NCI-H1105 (cell line): ENCODE measurements around the gene CFAP107.

Source experiments
- DNase-seq: peaks from one replicate; lab custom pipeline; 2025; lab: John Stamatoyannopoulos, UW

CFAP107 gene

DNA sequence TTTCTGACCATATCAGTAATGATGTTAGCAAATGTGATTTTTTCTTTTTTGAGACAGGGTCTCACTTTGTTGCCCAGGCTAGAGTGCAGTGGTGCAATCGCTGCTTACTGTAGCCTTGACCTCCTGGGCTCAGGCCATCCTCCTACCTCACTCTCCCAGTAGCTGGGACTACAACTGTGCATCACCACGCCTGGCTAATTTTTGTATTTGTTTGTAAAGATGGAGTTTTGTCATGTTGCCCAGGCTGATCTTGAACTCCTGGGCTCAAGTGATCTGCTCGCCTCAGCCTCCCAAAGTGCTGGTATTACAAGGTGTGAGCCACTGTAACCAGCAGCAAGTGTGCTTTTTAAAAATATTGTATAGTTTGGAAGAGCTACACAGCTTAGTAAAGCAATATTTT lies 4.1 kb upstream of the CFAP107 start:
- no peak for DNase-seq

DNA sequence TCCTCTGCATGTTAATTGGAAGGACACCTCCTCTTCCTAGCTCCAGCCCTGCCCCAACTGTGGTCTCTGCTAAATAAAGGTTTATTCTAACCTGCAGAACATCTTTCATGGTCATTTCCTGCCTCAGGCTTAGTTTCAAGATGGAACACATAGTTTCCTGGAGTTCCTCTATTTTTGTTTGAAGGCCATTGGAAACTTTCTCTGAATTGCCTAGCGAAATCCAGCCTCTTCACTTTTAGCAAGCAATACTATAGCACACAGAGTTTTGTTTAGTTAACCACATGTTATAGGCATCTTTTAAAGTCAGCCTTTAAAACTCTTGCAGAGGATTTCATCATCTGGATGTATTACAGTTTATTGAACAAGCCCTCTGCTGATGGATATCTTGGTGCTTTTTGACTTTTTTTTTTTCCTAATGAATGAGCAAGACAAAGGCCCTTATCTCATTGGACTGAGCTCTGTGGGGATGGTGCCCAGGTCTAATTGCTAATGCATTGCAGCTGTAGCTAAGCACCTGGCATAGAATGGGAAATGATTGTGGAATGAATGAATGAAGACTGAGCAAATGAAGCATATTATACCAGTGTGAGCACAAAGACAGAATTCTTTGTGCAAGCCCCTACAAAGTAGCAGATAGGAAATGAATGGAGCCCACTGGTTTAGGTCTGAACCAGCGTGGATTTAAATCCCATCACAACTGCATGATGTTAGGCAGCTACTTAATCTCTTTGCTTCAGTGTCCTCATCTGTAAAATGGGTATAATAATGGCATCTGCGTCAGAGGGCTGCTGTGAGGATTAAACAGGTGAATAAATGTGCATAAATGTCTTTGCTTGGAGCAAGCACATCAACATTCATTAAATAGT lies 641 bp upstream of the CFAP107 start:
- DNase-seq: no peak

GRCh38 chr1:12748778-12749355 lies 2.9 kb downstream of the CFAP107 start:
- DNase-seq: no peak

GRCh38 chr1:12754738-12755137 lies 8.7 kb downstream of the CFAP107 start:
- DNase-seq: no peak

DNA sequence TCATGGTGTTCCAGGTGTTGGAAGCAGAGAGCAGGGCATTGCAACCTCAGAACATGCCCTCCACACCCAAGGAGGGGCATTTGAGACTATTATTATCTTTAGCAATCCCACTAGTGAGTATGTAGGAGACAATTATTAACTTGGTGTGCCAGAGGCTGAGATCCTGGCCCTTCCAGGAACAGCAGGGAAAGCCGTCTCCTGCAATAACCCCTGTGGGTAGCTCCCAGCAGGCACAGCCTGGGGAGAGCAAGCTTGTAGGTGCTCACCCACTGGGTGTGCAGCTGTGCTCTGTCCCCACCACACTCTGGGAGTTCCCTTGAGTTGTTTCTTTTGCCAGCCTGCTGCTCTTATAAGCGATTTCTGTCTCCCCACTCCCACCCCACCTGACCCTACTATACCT lies 10.3 kb downstream of the CFAP107 start:
- DNase-seq: no peak

- DNase-seq: no peak
Observed at GRCh38 chr1:12756768-12757413, 10.9 kb downstream of the CFAP107 start.

DNA sequence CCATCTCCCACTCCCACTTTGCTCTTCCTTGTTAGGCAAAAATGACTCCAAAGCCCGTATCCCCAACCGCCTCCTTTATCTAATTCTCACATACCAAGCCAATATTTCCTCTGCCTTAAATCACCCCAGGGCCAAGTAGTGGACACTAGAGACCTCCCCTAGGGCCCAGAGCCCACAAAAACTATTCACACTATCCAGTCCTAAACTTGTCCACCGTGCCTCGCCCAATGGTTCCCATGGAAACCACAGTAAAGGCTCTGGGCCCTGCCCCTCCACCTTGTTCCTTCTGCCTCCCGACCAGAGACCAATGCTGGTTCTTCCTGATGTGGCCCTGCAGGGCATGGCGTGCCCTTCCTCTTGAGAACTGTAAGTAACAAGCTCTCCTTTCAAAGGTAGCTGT lies 11.8 kb downstream of the CFAP107 start:
- DNase-seq: no peak

DNA sequence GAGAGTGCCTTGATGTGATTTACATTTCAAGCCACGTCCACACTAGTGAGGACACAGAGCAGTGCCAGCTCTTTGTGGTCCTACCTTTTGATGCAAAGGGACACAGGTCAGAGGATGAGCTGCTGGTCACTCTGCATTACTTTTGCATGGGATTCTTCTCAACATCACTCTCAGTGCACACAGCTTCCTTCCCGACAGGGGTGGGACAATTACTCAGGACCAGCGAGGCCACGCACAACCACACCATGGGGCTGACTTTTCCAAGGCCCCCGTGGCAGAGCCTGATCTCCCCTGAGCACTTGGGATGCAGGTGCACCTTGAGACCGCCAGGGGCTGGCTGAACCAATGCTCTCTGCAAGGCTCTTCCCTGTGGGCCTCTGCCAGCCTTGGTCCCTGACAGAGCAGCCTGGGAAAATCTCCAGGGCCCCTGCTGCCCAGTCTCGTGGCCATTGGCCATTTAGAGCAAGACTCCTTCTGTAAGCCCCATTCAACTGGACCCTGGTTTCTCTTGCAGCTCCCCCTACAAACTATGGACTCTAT lies 14.3 kb downstream of the CFAP107 start:
- no peak for DNase-seq

DNA sequence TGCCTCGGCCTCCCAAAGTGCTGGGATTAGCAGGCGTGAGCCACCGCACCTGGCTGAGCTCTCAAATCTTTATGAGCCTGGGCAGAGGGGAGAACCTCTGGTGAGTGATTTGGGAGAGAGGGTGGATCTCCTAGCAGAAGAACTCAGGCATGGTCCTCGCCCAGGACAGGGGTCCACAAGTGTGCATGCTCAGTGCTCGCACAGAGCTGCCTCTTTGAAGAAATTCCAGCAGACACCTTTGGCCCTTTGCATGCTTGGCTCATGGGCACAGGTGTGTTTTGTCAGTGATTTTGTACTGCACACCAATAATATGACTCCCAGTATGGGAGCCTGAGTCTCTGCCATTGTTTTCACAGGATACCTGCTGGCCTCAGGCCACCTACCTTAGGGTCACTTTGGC lies 15.8 kb downstream of the CFAP107 start:
- DNase-seq: no peak

DNA sequence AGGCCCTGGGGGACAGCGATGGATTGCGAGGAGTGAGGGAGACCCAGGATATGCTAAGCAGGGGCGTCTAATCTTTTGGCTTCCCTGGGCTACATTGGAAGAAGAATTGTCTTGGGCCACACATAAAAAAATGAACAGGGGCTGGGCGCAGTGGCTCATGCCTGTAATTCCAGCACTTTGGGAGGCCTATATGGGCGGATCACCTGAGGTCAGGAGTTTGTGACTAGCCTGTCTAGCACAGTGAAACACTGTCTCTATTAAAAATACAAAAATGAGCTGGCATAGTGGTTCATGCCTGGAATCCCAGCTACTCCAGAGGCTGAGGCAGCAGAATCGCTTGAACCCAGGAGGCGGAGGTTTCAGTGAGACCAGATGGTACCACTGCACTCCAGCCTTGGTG lies 16.8 kb downstream of the CFAP107 start:
- no peak for DNase-seq

DNA sequence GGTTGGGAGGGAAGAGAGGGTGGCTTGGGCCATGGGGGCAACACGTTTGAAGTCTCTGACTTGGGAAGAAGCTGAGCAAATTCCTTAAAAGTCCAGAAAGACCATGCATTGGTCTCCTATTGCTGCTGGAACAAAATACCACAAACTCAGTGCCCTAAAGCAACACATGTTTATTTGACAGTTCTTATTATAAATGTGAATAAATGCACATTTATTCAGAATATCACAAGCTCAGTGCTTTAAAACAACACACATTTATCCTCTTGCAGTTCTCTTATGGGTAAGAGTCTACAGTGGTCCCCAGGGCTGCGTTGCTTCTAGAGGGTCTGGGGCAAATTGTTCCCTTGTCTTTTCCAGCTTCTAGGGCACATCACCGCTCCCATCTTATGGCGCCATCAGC lies 17.5 kb downstream of the CFAP107 start:
- no peak for DNase-seq

DNA sequence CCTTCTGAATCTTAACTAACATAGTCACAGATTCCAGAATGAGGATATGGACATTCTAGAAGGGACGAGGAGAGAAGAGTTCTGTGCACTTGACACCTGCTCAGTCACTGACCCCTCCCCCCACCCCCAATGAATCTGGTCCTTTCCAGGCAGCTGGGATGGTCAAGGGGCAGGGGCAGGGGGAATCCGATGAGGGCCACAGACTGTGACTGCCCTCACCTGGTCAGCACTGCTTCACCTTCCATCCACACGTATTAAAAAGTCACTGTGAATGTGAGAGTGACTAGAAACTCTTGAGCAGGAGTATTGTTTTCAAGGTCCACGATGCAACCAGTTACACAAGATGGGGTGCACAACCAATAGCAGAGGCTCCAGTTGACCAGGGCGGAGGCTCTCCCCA lies 18.0 kb downstream of the CFAP107 start:
- DNase-seq: no peak

- no peak for DNase-seq
Observed at GRCh38 chr1:12769031-12769430, 23.0 kb downstream of the CFAP107 start.

- DNase-seq: no peak
Observed at GRCh38 chr1:12769976-12770505, 24.0 kb downstream of the CFAP107 start.

DNA sequence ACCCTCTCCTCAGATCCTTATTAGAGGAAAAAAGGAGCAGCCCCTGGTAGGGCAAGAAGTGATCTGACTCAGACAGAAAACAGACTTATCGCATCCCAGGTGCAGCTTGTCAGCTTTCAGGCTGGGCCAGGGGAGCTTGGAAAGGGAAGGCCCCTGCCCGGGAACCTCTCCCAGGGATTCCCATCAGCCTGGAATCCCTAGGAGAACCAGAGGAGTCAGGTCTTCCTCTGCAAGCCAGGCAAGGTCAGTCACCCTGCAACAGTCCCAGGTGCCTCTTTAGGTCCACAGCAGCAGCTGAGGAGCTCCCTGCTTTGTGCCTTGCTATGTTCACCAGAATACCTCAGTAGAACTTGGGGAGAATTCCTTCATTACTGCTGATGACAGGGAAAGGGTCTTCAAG lies 24.6 kb downstream of the CFAP107 start:
- no peak for DNase-seq

DNA sequence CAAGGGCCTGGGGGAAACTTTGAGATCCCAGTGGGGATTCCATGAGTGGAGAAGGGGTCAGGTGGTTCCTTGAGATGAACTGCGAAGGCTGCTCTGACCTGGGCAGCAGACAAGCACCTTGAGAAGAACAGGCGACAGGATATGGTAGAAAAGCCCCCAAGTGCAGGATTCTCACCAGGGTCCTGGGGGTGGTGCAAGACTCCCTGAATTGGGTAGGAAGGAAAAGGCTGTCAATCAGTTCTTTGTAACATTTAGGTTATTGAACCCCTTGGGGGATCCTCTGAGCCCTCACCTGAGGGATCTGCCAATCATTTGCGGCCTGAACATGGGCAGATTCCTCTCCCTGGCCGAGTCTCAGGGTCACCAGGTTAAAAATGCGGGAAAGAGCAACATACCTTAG lies 25.2 kb downstream of the CFAP107 start:
- no peak for DNase-seq

DNA sequence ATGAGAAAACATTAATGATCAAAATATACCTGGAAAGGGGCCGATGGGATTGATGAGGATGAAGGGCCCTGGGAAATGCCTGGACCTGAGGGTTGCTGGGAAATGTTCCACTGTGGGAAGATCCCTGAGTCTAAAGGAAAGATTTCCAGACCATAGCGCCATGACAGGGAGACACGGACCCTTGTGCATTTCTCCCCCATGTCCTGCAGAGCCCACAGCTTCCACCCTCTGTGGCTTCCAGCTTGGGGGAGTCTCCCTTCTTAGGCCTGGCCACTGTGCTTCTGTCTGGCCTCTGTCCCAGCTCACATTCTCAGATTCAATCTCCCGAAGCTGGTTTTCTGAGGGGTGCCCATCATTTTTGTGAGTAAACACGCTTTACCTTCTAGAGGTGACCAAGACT lies 26.5 kb downstream of the CFAP107 start:
- no peak for DNase-seq

DNA sequence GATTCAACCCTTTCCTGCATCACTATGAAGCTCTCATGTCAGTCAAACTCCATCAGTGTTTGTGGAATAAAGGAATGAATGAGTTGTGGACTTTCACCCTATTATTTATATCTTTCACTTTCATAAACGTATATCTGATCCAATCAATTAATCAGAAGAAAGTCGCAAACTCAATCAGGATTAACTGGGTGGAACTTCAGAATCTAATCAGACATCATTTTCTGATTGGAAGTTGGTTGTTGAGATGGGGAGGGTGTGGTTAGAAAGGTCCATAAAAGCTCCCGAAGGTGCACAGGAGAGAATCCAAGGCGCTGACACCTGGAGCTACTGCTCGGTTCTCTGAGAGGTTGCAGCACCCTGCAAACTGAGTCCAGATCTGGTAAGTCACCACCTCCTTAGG lies 27.4 kb downstream of the CFAP107 start, which contains the start of gene PRAMEF12:
TSS of gene PRAMEF12 (plus strand) at position 301 of the 400 bp plus-strand sequence. CDS start 1,130 bp downstream, outside the sequence.
- no peak for DNase-seq

DNA sequence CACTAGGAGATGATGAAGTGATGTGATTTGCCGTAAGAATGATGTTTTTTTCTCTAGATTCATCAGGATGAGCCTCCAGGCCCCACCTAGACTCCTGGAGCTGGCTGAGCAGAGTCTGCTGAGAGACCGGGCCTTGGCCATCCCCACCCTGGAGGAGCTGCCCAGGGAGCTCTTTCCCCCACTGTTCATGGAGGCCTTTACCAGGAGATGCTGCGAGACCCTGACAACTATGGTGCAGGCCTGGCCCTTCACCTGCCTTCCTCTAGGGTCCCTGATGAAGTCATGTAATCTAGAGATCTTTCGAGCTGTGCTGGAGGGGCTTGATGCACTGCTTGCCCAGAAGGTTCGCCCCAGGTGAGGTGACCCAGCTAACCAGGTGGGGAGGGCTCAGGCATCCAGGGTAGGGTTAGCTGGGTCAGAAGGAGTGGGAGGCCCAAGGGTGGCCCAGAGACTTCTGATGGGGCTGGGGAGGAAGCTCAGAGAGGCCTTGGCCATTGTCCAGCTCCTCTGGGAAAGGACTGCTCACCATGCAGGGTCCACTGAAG lies 28.9 kb downstream of the CFAP107 start:
- DNase-seq: no peak

GRCh38 chr1:12775443-12775842 lies 29.4 kb downstream of the CFAP107 start:
- no peak for DNase-seq

GRCh38 chr1:12776801-12777557 lies 31.0 kb downstream of the CFAP107 start:
- DNase-seq: no peak

- DNase-seq: no peak
Observed at GRCh38 chr1:12778061-12778460, 32.1 kb downstream of the CFAP107 start.
